HG02852 (cell line): ENCODE data around the gene PPP2R2D.

ENCODE experiments used
- ATAC-seq: cut with Tn5 transposase; IDR thresholded peaks from one replicate; pipeline ENCODE4 v1.9.1; 2021; ENCODE audit warnings: mild to moderate bottlenecking, moderate library complexity; ENCODE audit not compliant: unreplicated experiment

The PPP2R2D gene

GRCh38 chr10:131991726-131992125 lies 90.9 kb downstream of the PPP2R2D start:
- no peak for ATAC-seq

DNA sequence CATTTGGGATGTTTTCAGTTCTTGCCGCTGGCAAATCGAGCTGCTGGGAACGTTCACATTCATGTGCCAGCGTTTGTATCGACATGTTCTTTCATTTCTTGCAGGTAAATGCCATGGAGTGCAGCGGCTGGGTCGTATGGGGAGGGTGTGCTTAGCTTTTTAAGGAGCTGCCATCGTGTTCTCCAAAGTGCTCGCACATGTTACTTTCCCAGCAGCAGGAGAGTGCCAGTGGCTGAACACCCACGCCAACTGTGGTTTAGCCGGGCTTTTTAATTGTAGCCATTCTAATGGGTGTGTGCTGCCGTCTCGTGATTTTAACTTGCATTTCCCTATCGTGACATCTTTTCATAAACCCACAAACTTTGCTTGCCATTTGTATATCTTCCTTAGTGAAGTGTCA lies 92.5 kb downstream of the PPP2R2D start:
- ATAC-seq, result no peak

DNA sequence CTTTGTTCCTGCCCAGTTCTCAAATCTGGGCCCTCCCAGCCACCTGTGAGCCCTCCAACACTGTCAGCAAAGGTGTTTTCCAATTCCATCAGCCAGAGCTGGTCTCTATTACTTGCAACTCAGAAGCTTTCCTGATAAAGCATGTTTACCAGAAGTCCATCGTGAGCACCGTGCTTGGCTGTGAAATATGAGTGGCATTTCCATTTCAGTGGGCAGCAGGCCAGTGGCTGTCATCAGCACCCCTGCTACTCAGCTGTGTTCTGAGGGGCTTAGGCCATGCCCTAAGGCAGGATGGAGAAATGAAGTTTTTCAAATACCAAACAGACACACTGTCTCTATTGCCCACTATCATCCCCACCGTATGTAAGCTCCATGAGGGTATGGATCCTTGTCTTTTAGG lies 93.6 kb downstream of the PPP2R2D start:
- ATAC-seq, result no peak

GRCh38 chr10:131996466-131997365 lies 95.9 kb downstream of the PPP2R2D start:
- ATAC-seq, result no peak

- ATAC-seq, result no peak
Observed at GRCh38 chr10:131997366-131998049, 96.7 kb downstream of the PPP2R2D start.

GRCh38 chr10:131998050-131998844 lies 97.4 kb downstream of the PPP2R2D start:
- ATAC-seq, result no peak

GRCh38 chr10:131998845-131999681 lies 98.3 kb downstream of the PPP2R2D start:
- ATAC-seq, result no peak

DNA sequence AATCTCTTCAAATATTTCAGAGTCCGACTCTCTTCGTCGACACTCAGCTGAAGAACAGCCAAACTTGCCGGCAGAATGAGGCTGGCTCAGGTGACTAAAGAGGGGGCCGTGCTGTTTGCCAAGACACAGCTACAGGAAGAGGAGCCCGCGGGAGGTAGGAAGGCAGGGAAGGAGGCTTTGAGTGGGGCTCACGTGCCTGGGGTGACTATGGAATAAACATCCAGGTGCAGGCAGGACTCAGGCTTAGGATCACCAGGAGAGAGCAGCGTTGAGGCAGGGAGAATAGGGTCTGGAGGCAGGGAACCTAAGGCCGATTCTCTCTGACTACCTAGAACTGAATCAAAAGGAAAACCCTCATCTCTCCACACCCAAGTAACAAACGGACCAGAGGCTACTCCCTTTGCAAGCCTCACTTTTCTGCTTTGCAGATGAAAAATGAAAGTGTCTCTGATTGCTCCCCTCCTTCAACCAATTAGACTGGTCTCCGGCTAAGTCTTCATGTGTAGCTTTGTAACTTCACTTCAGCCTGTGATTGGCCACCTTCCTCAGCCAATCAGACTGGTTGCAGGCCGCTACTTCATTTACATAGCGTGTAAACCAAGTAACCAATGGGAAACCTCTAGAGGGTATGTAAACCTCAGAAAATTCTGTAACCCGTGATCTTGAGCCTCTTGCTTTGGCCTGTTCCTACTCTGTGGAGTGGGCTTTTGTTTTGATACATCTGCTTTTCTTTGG lies 100.6 kb downstream of the PPP2R2D start:
- no peak for ATAC-seq

DNA sequence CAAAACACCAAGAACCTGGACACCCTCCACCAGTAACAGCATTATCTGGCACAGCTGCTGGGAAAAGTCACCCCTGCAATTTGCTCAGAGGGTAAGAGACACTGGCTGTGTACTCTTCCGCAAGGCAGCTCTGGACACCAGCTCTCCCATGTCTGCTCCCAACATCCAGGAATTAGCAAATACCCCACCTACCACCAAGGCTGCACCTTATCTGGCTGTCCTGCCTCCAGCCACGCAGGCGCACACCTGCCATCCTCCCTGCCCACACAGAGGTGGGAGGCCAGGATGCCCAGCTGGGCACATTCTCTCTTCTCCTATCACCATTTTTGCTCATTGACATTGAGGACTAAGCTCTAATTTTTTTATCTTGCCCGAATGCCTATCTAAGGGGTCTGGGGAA lies 101.2 kb downstream of the PPP2R2D start:
- ATAC-seq, result no peak

DNA sequence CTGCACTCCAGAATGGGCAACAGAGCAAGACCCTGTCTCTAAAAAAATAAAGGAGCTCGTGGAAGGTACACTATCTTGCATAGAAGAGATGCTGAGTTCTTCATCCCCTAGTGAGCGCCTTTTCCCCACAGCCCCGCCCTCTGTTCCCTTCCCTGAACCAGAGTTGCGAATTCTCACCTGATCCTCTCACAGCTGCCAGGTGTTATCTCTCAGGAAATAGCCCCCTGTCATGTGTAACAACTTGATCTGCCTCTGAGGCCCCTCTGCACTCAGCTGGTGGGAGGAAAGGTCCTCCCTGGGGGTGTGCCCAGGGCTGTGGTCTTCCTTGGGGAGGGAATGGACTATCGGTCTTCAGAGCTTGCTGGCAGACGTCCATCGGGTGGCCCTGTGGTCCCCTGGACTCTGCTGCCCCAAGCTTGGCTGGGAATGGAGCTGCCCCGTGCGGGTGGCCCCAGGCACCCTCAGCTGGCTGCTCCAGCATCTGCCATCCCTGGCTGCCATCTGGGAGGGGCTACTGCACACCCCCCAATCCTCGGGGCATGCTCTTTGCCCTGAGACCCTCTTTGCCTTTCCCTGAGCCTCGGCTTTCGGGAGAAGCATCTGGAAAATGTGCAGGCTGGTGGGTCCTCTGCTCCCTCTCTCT lies 102.6 kb downstream of the PPP2R2D start:
- ATAC-seq, result no peak

GRCh38 chr10:132004052-132004451 lies 103.2 kb downstream of the PPP2R2D start:
- no peak for ATAC-seq

GRCh38 chr10:132005147-132005546 lies 104.3 kb downstream of the PPP2R2D start:
- no peak for ATAC-seq

DNA sequence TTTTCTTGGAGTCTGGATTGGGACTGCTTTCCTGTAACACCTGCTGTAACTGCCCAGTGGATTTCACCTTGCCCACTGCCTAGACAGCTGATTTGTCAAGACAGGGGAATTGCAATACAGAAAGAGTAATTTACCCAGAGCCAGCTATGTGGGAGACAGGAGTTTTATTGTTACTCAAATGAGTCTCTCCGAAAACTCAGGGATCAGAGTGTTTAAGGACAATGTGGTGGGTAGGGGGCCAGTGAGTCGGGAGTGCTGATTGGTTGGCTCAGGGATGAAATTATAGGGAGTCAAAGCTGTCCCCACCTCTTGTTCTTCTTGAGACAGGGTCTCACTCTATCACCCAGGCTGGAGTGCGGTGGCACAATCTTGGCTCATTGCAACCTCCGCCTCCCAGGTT lies 106.2 kb downstream of the PPP2R2D start:
- no peak for ATAC-seq

GRCh38 chr10:132007681-132008080 lies 106.9 kb downstream of the PPP2R2D start:
- ATAC-seq, result no peak
